Measurements from ENCODE around the gene CRYBA1.

Gene CRYBA1

GRCh38 chr17:29215174-29215573 lies 31.5 kb upstream of the CRYBA1 start:
- Histone ChIP-seq H3K27ac (ENCODE audit: low read length) (no peak overlapping the region), H3K79me2 (ENCODE audit: low read length) (no peaks in the 10 kb centered on the region), H3K4me2 (ENCODE audit: low read depth, low read length) (no peak overlapping the region), H3K36me3 (replicated peaks; ENCODE audit: insufficient read depth, low read length) (no peaks in the 10 kb centered on the region), H3K4me1 (ENCODE audit: low read length) (no peaks in the 10 kb centered on the region), H4K20me1 (ENCODE audit: insufficient read depth, low read length) (no peaks in the 10 kb centered on the region), H3K9me3 (replicated peaks; ENCODE audit: insufficient read depth, low read length) (no peaks in the 10 kb centered on the region), H3K9ac (ENCODE audit: low read length) (no peak overlapping the region), H3F3A (ENCODE audit: insufficient read depth, low read length) (no peaks in the 10 kb centered on the region), H2AFZ (ENCODE audit: low read length) (no peak overlapping the region), H3K27me3 (replicated peaks; ENCODE audit: insufficient read depth, low read length) (no peaks in the 10 kb centered on the region), H3K9me2 (replicated peaks; ENCODE audit: insufficient read depth, low read length) (no peaks in the 10 kb centered on the region), H3K4me3 (ENCODE audit: low read length) (no peak overlapping the region)
- DNase-seq, result no peak
- TF ChIP-seq EZH2phosphoT487 (IDR thresholded peaks at IDR 0.05; ENCODE audit: low read length) (no peak), EZH2 (optimal IDR thresholded peaks at IDR 0.05; ENCODE audit: low read depth, low read length) (no peak)

- Histone ChIP-seq H4K20me1 (ENCODE audit: insufficient read depth, low read length) (no peaks in the 10 kb centered on the region), H3K9me3 (replicated peaks; ENCODE audit: insufficient read depth, low read length) (no peaks in the 10 kb centered on the region), H3K4me1 (ENCODE audit: low read length) (no peaks in the 10 kb centered on the region), H3F3A (ENCODE audit: insufficient read depth, low read length) (no peaks in the 10 kb centered on the region), H3K4me3 (ENCODE audit: low read length) (no peak overlapping the region), H3K27me3 (replicated peaks; ENCODE audit: insufficient read depth, low read length) (no peaks in the 10 kb centered on the region), H2AFZ (ENCODE audit: low read length) (no peak overlapping the region), H3K79me2 (ENCODE audit: low read length) (no peaks in the 10 kb centered on the region), H3K27ac (ENCODE audit: low read length) (no peak overlapping the region), H3K9ac (ENCODE audit: low read length) (no peak overlapping the region), H3K4me2 (ENCODE audit: low read depth, low read length) (no peak overlapping the region), H3K36me3 (replicated peaks; ENCODE audit: insufficient read depth, low read length) (no peaks in the 10 kb centered on the region), H3K9me2 (replicated peaks; ENCODE audit: insufficient read depth, low read length) (no peaks in the 10 kb centered on the region)
- DNase-seq, result no peak
- TF ChIP-seq, protein P1, sequence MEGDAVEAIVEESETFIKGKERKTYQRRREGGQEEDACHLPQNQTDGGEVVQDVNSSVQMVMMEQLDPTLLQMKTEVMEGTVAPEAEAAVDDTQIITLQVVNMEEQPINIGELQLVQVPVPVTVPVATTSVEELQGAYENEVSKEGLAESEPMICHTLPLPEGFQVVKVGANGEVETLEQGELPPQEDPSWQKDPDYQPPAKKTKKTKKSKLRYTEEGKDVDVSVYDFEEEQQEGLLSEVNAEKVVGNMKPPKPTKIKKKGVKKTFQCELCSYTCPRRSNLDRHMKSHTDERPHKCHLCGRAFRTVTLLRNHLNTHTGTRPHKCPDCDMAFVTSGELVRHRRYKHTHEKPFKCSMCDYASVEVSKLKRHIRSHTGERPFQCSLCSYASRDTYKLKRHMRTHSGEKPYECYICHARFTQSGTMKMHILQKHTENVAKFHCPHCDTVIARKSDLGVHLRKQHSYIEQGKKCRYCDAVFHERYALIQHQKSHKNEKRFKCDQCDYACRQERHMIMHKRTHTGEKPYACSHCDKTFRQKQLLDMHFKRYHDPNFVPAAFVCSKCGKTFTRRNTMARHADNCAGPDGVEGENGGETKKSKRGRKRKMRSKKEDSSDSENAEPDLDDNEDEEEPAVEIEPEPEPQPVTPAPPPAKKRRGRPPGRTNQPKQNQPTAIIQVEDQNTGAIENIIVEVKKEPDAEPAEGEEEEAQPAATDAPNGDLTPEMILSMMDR (IDR thresholded peaks at IDR 0.05; ENCODE audit: low read length), result no peak
- TF ChIP-seq EZH2 (optimal IDR thresholded peaks at IDR 0.05; ENCODE audit: low read depth, low read length) (no peak), EZH2phosphoT487 (IDR thresholded peaks at IDR 0.05; ENCODE audit: low read length) (no peak)
These were observed 30.9 kb upstream of the CRYBA1 start for GRCh38 chr17:29215717-29216116.

DNA sequence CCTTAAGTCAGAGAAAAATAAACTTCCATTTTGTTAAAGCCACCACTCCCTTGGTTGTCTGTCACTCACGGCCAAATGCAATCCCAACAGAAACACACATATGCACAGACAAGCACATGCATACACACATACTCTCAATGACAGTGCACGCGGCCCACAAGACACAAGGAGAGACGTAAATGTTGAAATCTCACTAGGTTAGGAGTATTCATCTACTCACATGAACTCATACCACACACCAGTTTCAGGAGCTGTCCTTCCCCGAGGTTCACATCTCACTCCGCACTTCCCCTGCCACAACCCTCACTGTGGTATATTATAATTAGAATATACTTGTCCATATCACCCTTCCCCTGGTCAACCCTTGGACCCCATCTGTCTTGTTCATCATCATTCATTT lies 30.5 kb upstream of the CRYBA1 start:
- H3K4me2 ChIP-seq (ENCODE audit: low read depth, low read length), result no peak overlapping the region
- H2AFZ ChIP-seq (ENCODE audit: low read length), result no peak overlapping the region
- no peaks in the 10 kb centered on the region for H3K79me2 ChIP-seq (ENCODE audit: low read length)
- no peak for DNase-seq
- no peaks in the 10 kb centered on the region for H3K4me1 ChIP-seq (ENCODE audit: low read length)
- H3K27ac ChIP-seq (ENCODE audit: low read length), result no peak overlapping the region
- TF ChIP-seq, protein P1 (IDR thresholded peaks at IDR 0.05; ENCODE audit: low read length), result no peak
- TF ChIP-seq EZH2 (optimal IDR thresholded peaks at IDR 0.05; ENCODE audit: low read depth, low read length) (no peak), EZH2phosphoT487 (IDR thresholded peaks at IDR 0.05; ENCODE audit: low read length) (no peak)
- no peaks in the 10 kb centered on the region for H3K36me3 ChIP-seq (replicated peaks; ENCODE audit: insufficient read depth, low read length)
- no peak overlapping the region for H3K4me3 ChIP-seq (ENCODE audit: low read length)
- no peaks in the 10 kb centered on the region for H3K9me2 ChIP-seq (replicated peaks; ENCODE audit: insufficient read depth, low read length)
- H4K20me1 ChIP-seq (ENCODE audit: insufficient read depth, low read length), result no peaks in the 10 kb centered on the region
- H3F3A ChIP-seq (ENCODE audit: insufficient read depth, low read length), result no peaks in the 10 kb centered on the region
- H3K27me3 ChIP-seq (replicated peaks; ENCODE audit: insufficient read depth, low read length), result no peaks in the 10 kb centered on the region
- H3K9ac ChIP-seq (ENCODE audit: low read length), result no peak overlapping the region
- no peaks in the 10 kb centered on the region for H3K9me3 ChIP-seq (replicated peaks; ENCODE audit: insufficient read depth, low read length)

DNA sequence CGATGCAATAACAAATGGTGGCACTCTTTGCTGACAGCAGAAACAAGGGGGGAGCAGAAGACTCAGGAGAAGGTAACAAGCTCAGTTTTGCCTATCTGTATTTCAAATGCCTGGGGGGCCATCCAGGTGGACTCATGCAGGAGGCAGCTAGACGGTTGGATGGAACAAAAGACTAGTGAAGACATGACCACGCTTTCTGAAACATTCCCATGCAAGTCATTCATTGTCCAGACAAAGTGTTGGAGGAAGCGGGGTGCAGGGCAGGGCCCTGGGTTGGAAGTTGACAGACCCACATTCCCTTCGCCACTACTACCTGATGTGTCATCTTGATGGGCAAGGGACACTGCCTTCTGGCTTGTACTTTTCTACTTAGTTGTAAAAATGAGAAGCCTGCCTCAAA lies 29.8 kb upstream of the CRYBA1 start:
- Histone ChIP-seq H2AFZ (ENCODE audit: low read length) (no peak overlapping the region), H3K9me2 (replicated peaks; ENCODE audit: insufficient read depth, low read length) (no peaks in the 10 kb centered on the region), H3K4me1 (ENCODE audit: low read length) (no peaks in the 10 kb centered on the region), H3K27me3 (replicated peaks; ENCODE audit: insufficient read depth, low read length) (no peaks in the 10 kb centered on the region), H3K36me3 (replicated peaks; ENCODE audit: insufficient read depth, low read length) (no peaks in the 10 kb centered on the region), H3K27ac (ENCODE audit: low read length) (no peak overlapping the region), H3K4me2 (ENCODE audit: low read depth, low read length) (no peak overlapping the region), H3K9me3 (replicated peaks; ENCODE audit: insufficient read depth, low read length) (no peaks in the 10 kb centered on the region), H3K9ac (ENCODE audit: low read length) (no peak overlapping the region), H3K79me2 (ENCODE audit: low read length) (no peaks in the 10 kb centered on the region), H3F3A (ENCODE audit: insufficient read depth, low read length) (no peaks in the 10 kb centered on the region), H3K4me3 (ENCODE audit: low read length) (no peak overlapping the region), H4K20me1 (ENCODE audit: insufficient read depth, low read length) (no peaks in the 10 kb centered on the region)
- DNase-seq, result no peak
- TF ChIP-seq EZH2phosphoT487 (IDR thresholded peaks at IDR 0.05; ENCODE audit: low read length), result no peak
- no peak for TF ChIP-seq EZH2 (optimal IDR thresholded peaks at IDR 0.05; ENCODE audit: low read depth, low read length)
- TF ChIP-seq, protein P1 (IDR thresholded peaks at IDR 0.05; ENCODE audit: low read length), result no peak
